Measurements from ENCODE around the gene DTNB.
"Not testable (repeated sequence)": the region's sequence is repeated elsewhere in the genome, so short reads cannot be mapped to it uniquely, and the experiment has no call there.

The DTNB gene

GRCh38 chr2:25673300-25674076, at the start of gene DTNB:
TSS of gene DTNB (minus strand) at chr2:25673577. CDS start at chr2:25652660, 20,917 bp downstream.
- peak; percentile 35 to 77 (median 55) for DNase-seq (ENCODE audit: low read depth in 3 of 3)

GRCh38 chr2:25722224-25722623, 48.8 kb upstream of the DTNB start:
- DNase-seq (ENCODE audit: low read depth in 3 of 3): no peak

GRCh38 chr2:25720575-25720974, 47.2 kb upstream of the DTNB start:
- no peak for DNase-seq (ENCODE audit: low read depth in 3 of 3)

- DNase-seq (ENCODE audit: low read depth in 3 of 3): no peak
These were observed 41.4 kb upstream of the DTNB start for GRCh38 chr2:25714740-25715139.

GRCh38 chr2:25712455-25712854, 39.1 kb upstream of the DTNB start:
- no peak for DNase-seq (ENCODE audit: low read depth in 3 of 3)

GRCh38 chr2:25711675-25712354, 38.4 kb upstream of the DTNB start:
- no peak for DNase-seq (ENCODE audit: low read depth in 3 of 3)

GRCh38 chr2:25710750-25711149, 37.4 kb upstream of the DTNB start:
- no peak for DNase-seq (ENCODE audit: low read depth in 3 of 3)

- DNase-seq (ENCODE audit: low read depth in 3 of 3): no peak
These were observed 36.0 kb upstream of the DTNB start for GRCh38 chr2:25709349-25709748.

GRCh38 chr2:25707927-25708590, 34.7 kb upstream of the DTNB start:
- no peak for DNase-seq (ENCODE audit: low read depth in 3 of 3)

- not testable (repeated sequence) for DNase-seq (ENCODE audit: low read depth in 3 of 3)
These were observed 32.2 kb upstream of the DTNB start for GRCh38 chr2:25705575-25705974.

GRCh38 chr2:25701801-25702200, 28.4 kb upstream of the DTNB start:
- no peak for DNase-seq (ENCODE audit: low read depth in 3 of 3)

- DNase-seq (ENCODE audit: low read depth in 3 of 3): peak in 2 of 3 experiments; percentile 8 to 12
These were observed 26.9 kb upstream of the DTNB start for GRCh38 chr2:25700221-25700660.

- no peak for DNase-seq (ENCODE audit: low read depth in 3 of 3)
These were observed 25.8 kb upstream of the DTNB start for GRCh38 chr2:25699216-25699615.

GRCh38 chr2:25698752-25699151, 25.4 kb upstream of the DTNB start:
- DNase-seq (ENCODE audit: low read depth in 3 of 3): no peak

- no peak for DNase-seq (ENCODE audit: low read depth in 3 of 3)
These were observed 24.4 kb upstream of the DTNB start for GRCh38 chr2:25697559-25698341.

GRCh38 chr2:25692737-25693445, 19.5 kb upstream of the DTNB start:
- DNase-seq (ENCODE audit: low read depth in 3 of 3): no peak

GRCh38 chr2:25692143-25692542, 18.8 kb upstream of the DTNB start:
- no peak for DNase-seq (ENCODE audit: low read depth in 3 of 3)

- no peak for DNase-seq (ENCODE audit: low read depth in 3 of 3)
These were observed 16.7 kb upstream of the DTNB start for GRCh38 chr2:25690058-25690457.

- DNase-seq (ENCODE audit: low read depth in 3 of 3): no peak
These were observed 14.9 kb upstream of the DTNB start for GRCh38 chr2:25688236-25688635.

- no peak for DNase-seq (ENCODE audit: low read depth in 3 of 3)
These were observed 12.4 kb upstream of the DTNB start for GRCh38 chr2:25685741-25686140.
